Measurements from ENCODE around the gene PAWR. TPM values are rescaled to one million over a fixed set of nuclear protein-coding genes. Genes with fewer than 3 reads are reported as not detected.

Gene PAWR
- total and polyA plus RNA-seq, 10 of the 15 experiments (the other 5 are each of a cell fraction or from before 2014, with no cell fraction given): 8.1 to 70.6 (median 24.2) TPM

DNA sequence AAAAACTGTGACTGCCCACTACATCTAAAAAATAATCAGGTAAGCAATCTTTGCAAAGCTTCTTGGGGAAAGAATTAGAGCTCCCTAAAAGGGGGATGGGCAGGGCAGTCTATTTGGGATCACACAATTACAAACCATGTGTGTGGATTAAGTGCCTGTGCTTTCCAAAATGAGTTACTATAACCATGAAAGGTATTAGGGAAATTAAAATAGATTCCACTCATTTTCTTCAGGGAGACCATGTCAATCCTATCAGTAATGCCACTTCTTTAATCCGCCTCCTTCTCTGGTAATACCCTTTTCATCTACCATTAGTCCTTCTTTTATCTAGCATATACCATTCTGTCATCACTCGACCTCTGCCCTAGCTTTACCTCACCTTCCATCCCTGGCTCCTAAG, 53.7 kb downstream of the PAWR start:
- no peaks in the 10 kb centered on the region for H3K9me3 ChIP-seq (replicated peaks; ENCODE audit: control insufficient read depth, insufficient read depth, low read length)
- 100% methylated on average over 2 of the region's 2 CpGs for WGBS (ENCODE audit: insufficient coverage, insufficient replicate concordance, low lambda C conversion rate, missing lambda C conversion rate)
- FAIRE-seq: no peak
- no peak overlapping the region for H3K4me2 ChIP-seq (ENCODE audit: control insufficient read depth, insufficient read depth)
- ChIA-PET POLR2A (no interaction called here), RAD21 (ENCODE audit: unreplicated experiment) (no interaction called here), CTCF (no interaction called here), SMC1A (ENCODE audit: uncharacterized antibody, unreplicated experiment) (interaction anchor here (1.2 to 2.6 kb wide), 3 partner anchors 14 to 49 kb away, joined by 3 to 6 read pairs (median 4); no protein-coding TSS in a partner anchor)
- intact Hi-C loops (cut with micrococcal nuclease; ENCODE audit: unreplicated experiment): no loop called here
- TF ChIP-seq TCF7 (IDR thresholded peaks at IDR 0.05; ENCODE audit: borderline replicate concordance) (no peak), WRNIP1 (IDR thresholded peaks at IDR 0.05; ENCODE audit: borderline replicate concordance, low read depth, low read length) (no peak)
- no TSS peak for BruUV-seq (replicated peaks)
- H3K4me3 ChIP-seq: no peak overlapping the region
- H3K9ac ChIP-seq (ENCODE audit: control insufficient read depth, insufficient read depth, low read length): no peak overlapping the region
- H2AFZ ChIP-seq (ENCODE audit: control insufficient read depth, low read depth, low read length): no peak overlapping the region
- H3K36me3 ChIP-seq (ENCODE audit: control insufficient read depth in 2 of 2, insufficient read depth in 2 of 2, low read length in 1 of 2): no peaks in the 10 kb centered on the region
- no peak overlapping the region for H3K27ac ChIP-seq (ENCODE audit: control insufficient read depth, insufficient read depth)
- DNase-seq (ENCODE audit: low read depth, low spot score): no peak
- ATAC-seq: no peak
- H3K79me2 ChIP-seq (ENCODE audit: control insufficient read depth, insufficient read depth, low read length): no peaks in the 10 kb centered on the region
- in situ Hi-C loops (cut with MboI): no loop called here
- no peaks in the 10 kb centered on the region for H3K4me1 ChIP-seq (ENCODE audit: control insufficient read depth, insufficient read depth, low read length)
- no peaks in the 10 kb centered on the region for H3K27me3 ChIP-seq (replicated peaks in 1 of 2; ENCODE audit: control insufficient read depth in 2 of 2, insufficient read depth in 2 of 2, low read length in 1 of 2)
- no peaks in the 10 kb centered on the region for H4K20me1 ChIP-seq (ENCODE audit: control insufficient read depth, insufficient read depth)

DNA sequence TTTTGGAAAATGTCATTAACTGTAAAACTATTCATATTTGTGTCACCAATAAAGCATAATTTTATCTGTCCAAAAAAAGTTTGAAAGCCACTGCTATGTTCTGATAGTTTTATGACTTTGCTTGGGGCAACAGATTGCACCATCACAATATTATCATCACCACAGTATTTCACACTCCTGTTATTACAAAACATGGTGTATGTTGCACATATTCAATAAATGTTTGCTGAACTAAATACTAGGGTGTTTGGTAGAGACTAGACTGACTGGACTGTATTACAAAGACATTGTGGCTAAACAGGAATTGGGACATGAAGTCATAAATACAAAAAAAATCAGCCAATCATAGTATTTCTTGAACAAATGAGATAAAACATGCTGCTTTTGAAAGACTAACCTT, 55.1 kb downstream of the PAWR start:
- H3K4me2 ChIP-seq (ENCODE audit: control insufficient read depth, insufficient read depth): no peak overlapping the region
- no peak; the same call in 2 of the 3 replicates for ATAC-seq
- H3K9me3 ChIP-seq (replicated peaks; ENCODE audit: control insufficient read depth, insufficient read depth, low read length): no peaks in the 10 kb centered on the region
- H3K27me3 ChIP-seq (replicated peaks in 1 of 2; ENCODE audit: control insufficient read depth in 2 of 2, insufficient read depth in 2 of 2, low read length in 1 of 2): no peaks in the 10 kb centered on the region
- SMC1A ChIA-PET (ENCODE audit: uncharacterized antibody, unreplicated experiment): interaction anchor here (1.3 to 2.6 kb wide), 3 partner anchors 9 to 51 kb away, joined by 4 to 6 read pairs (median 6); no protein-coding TSS in a partner anchor
- no peaks in the 10 kb centered on the region; the same call in 1 of the 2 replicates for H3K79me2 ChIP-seq (ENCODE audit: control insufficient read depth, insufficient read depth, low read length)
- RAD21 ChIA-PET (ENCODE audit: unreplicated experiment): no interaction called here
- no peak overlapping the region for H3K9ac ChIP-seq (ENCODE audit: control insufficient read depth, insufficient read depth, low read length)
- no peak overlapping the region for H2AFZ ChIP-seq (ENCODE audit: control insufficient read depth, low read depth, low read length)
- FAIRE-seq: no peak
- intact Hi-C loops (cut with micrococcal nuclease; ENCODE audit: unreplicated experiment): no loop called here
- DNase-seq (ENCODE audit: low read depth, low spot score): no peak
- CTCF ChIA-PET: interaction anchor here (0.5 to 1.2 kb wide), 2 partner anchors 13 to 102 kb away, joined by 3 read pairs; no protein-coding TSS in a partner anchor
- no TSS peak for BruUV-seq (replicated peaks)
- in situ Hi-C loops (cut with MboI): no loop called here
- H3K36me3 ChIP-seq (ENCODE audit: control insufficient read depth in 2 of 2, insufficient read depth in 2 of 2, low read length in 1 of 2): no peaks in the 10 kb centered on the region
- H3K4me1 ChIP-seq (ENCODE audit: control insufficient read depth, insufficient read depth, low read length): no peaks in the 10 kb centered on the region
- no peak overlapping the region for H3K27ac ChIP-seq (ENCODE audit: control insufficient read depth, insufficient read depth)
- POLR2A ChIA-PET: no interaction called here
- no peaks in the 10 kb centered on the region for H4K20me1 ChIP-seq (ENCODE audit: control insufficient read depth, insufficient read depth)
- H3K4me3 ChIP-seq: no peak overlapping the region
- TF ChIP-seq, protein P1, sequence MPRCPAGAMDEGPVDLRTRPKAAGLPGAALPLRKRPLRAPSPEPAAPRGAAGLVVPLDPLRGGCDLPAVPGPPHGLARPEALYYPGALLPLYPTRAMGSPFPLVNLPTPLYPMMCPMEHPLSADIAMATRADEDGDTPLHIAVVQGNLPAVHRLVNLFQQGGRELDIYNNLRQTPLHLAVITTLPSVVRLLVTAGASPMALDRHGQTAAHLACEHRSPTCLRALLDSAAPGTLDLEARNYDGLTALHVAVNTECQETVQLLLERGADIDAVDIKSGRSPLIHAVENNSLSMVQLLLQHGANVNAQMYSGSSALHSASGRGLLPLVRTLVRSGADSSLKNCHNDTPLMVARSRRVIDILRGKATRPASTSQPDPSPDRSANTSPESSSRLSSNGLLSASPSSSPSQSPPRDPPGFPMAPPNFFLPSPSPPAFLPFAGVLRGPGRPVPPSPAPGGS (IDR thresholded peaks at IDR 0.05; ENCODE audit: borderline replicate concordance, insufficient read depth, low read depth, low read length, poor library complexity, severe bottlenecking): no peak
- TF ChIP-seq, protein P2, sequence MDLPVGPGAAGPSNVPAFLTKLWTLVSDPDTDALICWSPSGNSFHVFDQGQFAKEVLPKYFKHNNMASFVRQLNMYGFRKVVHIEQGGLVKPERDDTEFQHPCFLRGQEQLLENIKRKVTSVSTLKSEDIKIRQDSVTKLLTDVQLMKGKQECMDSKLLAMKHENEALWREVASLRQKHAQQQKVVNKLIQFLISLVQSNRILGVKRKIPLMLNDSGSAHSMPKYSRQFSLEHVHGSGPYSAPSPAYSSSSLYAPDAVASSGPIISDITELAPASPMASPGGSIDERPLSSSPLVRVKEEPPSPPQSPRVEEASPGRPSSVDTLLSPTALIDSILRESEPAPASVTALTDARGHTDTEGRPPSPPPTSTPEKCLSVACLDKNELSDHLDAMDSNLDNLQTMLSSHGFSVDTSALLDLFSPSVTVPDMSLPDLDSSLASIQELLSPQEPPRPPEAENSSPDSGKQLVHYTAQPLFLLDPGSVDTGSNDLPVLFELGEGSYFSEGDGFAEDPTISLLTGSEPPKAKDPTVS (IDR thresholded peaks at IDR 0.05; ENCODE audit: low read depth, low read length): no peak
- no peak for TF ChIP-seq CEBPB (IDR thresholded peaks at IDR 0.05; ENCODE audit: borderline replicate concordance in 1 of 2, low read depth in 2 of 2, low read length in 2 of 2)
- no peak for TF ChIP-seq RB1 (IDR thresholded peaks at IDR 0.05; ENCODE audit: borderline replicate concordance)
- no peak for TF ChIP-seq SREBF2 (IDR thresholded peaks at IDR 0.05; ENCODE audit: low read length)
- TF ChIP-seq, protein P3, sequence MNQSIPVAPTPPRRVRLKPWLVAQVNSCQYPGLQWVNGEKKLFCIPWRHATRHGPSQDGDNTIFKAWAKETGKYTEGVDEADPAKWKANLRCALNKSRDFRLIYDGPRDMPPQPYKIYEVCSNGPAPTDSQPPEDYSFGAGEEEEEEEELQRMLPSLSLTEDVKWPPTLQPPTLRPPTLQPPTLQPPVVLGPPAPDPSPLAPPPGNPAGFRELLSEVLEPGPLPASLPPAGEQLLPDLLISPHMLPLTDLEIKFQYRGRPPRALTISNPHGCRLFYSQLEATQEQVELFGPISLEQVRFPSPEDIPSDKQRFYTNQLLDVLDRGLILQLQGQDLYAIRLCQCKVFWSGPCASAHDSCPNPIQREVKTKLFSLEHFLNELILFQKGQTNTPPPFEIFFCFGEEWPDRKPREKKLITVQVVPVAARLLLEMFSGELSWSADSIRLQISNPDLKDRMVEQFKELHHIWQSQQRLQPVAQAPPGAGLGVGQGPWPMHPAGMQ (IDR thresholded peaks at IDR 0.05; ENCODE audit: borderline replicate concordance): no peak
- TF ChIP-seq ZNF384 (IDR thresholded peaks at IDR 0.05; ENCODE audit: borderline replicate concordance, low read depth, low read length): no peak
- TF ChIP-seq, protein P4, sequence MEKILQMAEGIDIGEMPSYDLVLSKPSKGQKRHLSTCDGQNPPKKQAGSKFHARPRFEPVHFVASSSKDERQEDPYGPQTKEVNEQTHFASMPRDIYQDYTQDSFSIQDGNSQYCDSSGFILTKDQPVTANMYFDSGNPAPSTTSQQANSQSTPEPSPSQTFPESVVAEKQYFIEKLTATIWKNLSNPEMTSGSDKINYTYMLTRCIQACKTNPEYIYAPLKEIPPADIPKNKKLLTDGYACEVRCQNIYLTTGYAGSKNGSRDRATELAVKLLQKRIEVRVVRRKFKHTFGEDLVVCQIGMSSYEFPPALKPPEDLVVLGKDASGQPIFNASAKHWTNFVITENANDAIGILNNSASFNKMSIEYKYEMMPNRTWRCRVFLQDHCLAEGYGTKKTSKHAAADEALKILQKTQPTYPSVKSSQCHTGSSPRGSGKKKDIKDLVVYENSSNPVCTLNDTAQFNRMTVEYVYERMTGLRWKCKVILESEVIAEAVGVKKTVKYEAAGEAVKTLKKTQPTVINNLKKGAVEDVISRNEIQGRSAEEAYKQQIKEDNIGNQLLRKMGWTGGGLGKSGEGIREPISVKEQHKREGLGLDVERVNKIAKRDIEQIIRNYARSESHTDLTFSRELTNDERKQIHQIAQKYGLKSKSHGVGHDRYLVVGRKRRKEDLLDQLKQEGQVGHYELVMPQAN (conservative IDR thresholded peaks at IDR 0.05): no peak
- no peak for TF ChIP-seq HDAC2 (IDR thresholded peaks at IDR 0.05)
- no peak for TF ChIP-seq PAX8 (IDR thresholded peaks at IDR 0.05)
